H1 (cell line): ENCODE results near the gene ARMC6. TPM values are rescaled to one million over a fixed set of nuclear protein-coding genes. Genes with fewer than 3 reads are reported as not detected.

Experiments used
- CTCF ChIA-PET: fragments of 300-600 bp; sonication (Branson Sonifier 250); formaldehyde crosslinking; loops from one replicate; lab custom pipeline; 2021; ENCODE audit not compliant: partially characterized antibody; lab: Charles Lee
- POLR2A ChIA-PET: fragments of 300-600 bp; sonication (Branson Sonifier 250); formaldehyde crosslinking; loops from one replicate; lab custom pipeline; 2021; ENCODE audit warnings: inconsistent platforms; ENCODE audit not compliant: partially characterized antibody; lab: Charles Lee
- DNase-seq, 2 experiments: peaks; one replicate each; pipeline versions ENCODE4 v3.0.0 to v3.0.0-alpha.2; 2010 to 2022; ENCODE audit warnings: low spot score in 2 of 2, low read depth in 1 of 2, mixed read lengths in 1 of 2
- FAIRE-seq: peaks from 2 replicates; lab custom pipeline; 2011; peaks lifted over from hg19 to GRCh38; lab: Jason Lieb, UNC
- H2AFZ ChIP-seq: 2 replicates; pipeline ENCODE4 v1.8.1; 2012; ENCODE audit warnings: low read length, inconsistent platforms
- H2AK5ac ChIP-seq: 2 replicates; pipeline ENCODE4 v1.6.1; 2013; ENCODE audit warnings: low read depth, low read length
- H2BK120ac ChIP-seq: replicated peaks from 2 replicates; pipeline ENCODE3; 2013; ENCODE audit warnings: low read depth, low read length, inconsistent platforms
- H2BK12ac ChIP-seq: 2 replicates; pipeline ENCODE4 v1.6.1; 2013; ENCODE audit warnings: low read depth, low read length
- H2BK15ac ChIP-seq: 2 replicates; pipeline ENCODE4 v1.6.1; 2013; ENCODE audit warnings: low read length
- H2BK20ac ChIP-seq: 2 replicates; pipeline ENCODE4 v1.6.1; 2013; ENCODE audit warnings: low read length
- H2BK5ac ChIP-seq: 2 replicates; pipeline ENCODE4 v1.6.1; 2013; ENCODE audit warnings: low read depth, low read length
- H3K14ac ChIP-seq: 2 replicates; pipeline ENCODE4 v1.6.1; 2013; ENCODE audit warnings: inconsistent platforms; ENCODE audit not compliant: insufficient read length
- H3K18ac ChIP-seq: 2 replicates; pipeline ENCODE4 v1.6.1; 2013; ENCODE audit warnings: low read length; ENCODE audit errors: extremely low read depth
- H3K23ac ChIP-seq: 2 replicates; pipeline ENCODE4 v1.6.1; 2013; ENCODE audit warnings: inconsistent platforms; ENCODE audit not compliant: insufficient read length
- H3K23me2 ChIP-seq: 2 replicates; pipeline ENCODE4 v1.6.1; 2013; ENCODE audit warnings: low read depth, low read length
- H3K27ac ChIP-seq: 2 replicates; pipeline ENCODE4 v1.6.1; 2011; ENCODE audit warnings: low read depth, low read length, inconsistent platforms
- H3K27me3 ChIP-seq, 4 experiments: replicated peaks in 1 of 4; 1 replicate in 1 of 4; 2 replicates in 3 of 4; pipeline versions ENCODE4 v1.6.1 to v1.8.1; 2011 to 2013; ENCODE audit warnings: low read length in 3 of 4, mild to moderate bottlenecking in 3 of 4, inconsistent platforms in 2 of 4, mixed read lengths in 2 of 4, moderate library complexity in 1 of 4; ENCODE audit not compliant: control insufficient read depth in 3 of 4, insufficient read depth in 3 of 4; ENCODE audit errors: extremely low read depth in 1 of 4
- H3K36me3 ChIP-seq, 4 experiments: 2 replicates each; pipeline versions ENCODE4 v1.6.1 to v1.8.1; 2011 to 2013; ENCODE audit warnings: mild to moderate bottlenecking in 4 of 4, low read length in 3 of 4, moderate library complexity in 2 of 4, control low read depth in 1 of 4, inconsistent platforms in 1 of 4; ENCODE audit not compliant: insufficient read depth in 4 of 4, control insufficient read depth in 2 of 4
- H3K4ac ChIP-seq: replicated peaks from 2 replicates; pipeline ENCODE3; 2013; ENCODE audit warnings: low read length, low read depth, mixed read lengths, inconsistent platforms; ENCODE audit not compliant: insufficient read length
- H3K4me1 ChIP-seq, 4 experiments: replicated peaks in 1 of 4; 1 replicate in 1 of 4; 2 replicates in 3 of 4; pipeline versions ENCODE4 v1.6.1 to v1.8.1; 2011 to 2013; ENCODE audit warnings: low read length in 3 of 4, inconsistent platforms in 2 of 4, mixed read lengths in 1 of 4; ENCODE audit not compliant: insufficient read depth in 4 of 4, control insufficient read depth in 3 of 4
- H3K4me2 ChIP-seq, 2 experiments: 2 replicates each; pipeline versions ENCODE4 v1.6.1 to v1.8.1; 2011 to 2013; ENCODE audit warnings: low read depth in 2 of 2, low read length in 2 of 2, control low read depth in 1 of 2, inconsistent platforms in 1 of 2, mild to moderate bottlenecking in 1 of 2; ENCODE audit not compliant: insufficient read depth in 1 of 2
- H3K4me3 ChIP-seq, 4 experiments: fragments of 200-600, 300-600 bp in 1 of 4; sonication (generic), shearing (Covaris generic), sonication (Bioruptor Twin) in 1 of 4; 2 replicates each; pipeline versions ENCODE4 v1.5.1 to v1.8.1; 2011 to 2016; ENCODE audit warnings: low read length in 4 of 4, low read depth in 3 of 4, control low read depth in 2 of 4, inconsistent platforms in 2 of 4, mild to moderate bottlenecking in 2 of 4, mixed read lengths in 1 of 4, moderate library complexity in 1 of 4; ENCODE audit not compliant: insufficient read depth in 2 of 4; ENCODE audit errors: extremely low read depth in 1 of 4
- H3K56ac ChIP-seq: replicated peaks from 2 replicates; pipeline ENCODE3; 2013; ENCODE audit warnings: low read depth, mild to moderate bottlenecking, mixed read lengths, low read length, inconsistent platforms; ENCODE audit not compliant: insufficient read length
- H3K79me1 ChIP-seq: 2 replicates; pipeline ENCODE4 v1.6.1; 2013; ENCODE audit warnings: low read depth, low read length, control low read depth
- H3K79me2 ChIP-seq, 2 experiments: 2 replicates each; pipeline versions ENCODE4 v1.6.1 to v1.8.1; 2012 to 2013; ENCODE audit warnings: low read length in 2 of 2, mild to moderate bottlenecking in 2 of 2, inconsistent platforms in 1 of 2; ENCODE audit not compliant: insufficient read depth in 2 of 2, control insufficient read depth in 1 of 2
- H3K9ac ChIP-seq, 4 experiments: replicated peaks in 1 of 4; 1 replicate in 1 of 4; 2 replicates in 3 of 4; pipeline versions ENCODE4 v1.6.1 to v1.8.1; 2011 to 2013; ENCODE audit warnings: low read depth in 3 of 4, low read length in 3 of 4, control low read depth in 2 of 4, mild to moderate bottlenecking in 2 of 4, moderate library complexity in 2 of 4, inconsistent platforms in 1 of 4; ENCODE audit errors: extremely low read depth in 1 of 4
- H3K9me3 ChIP-seq, 2 experiments: 2 replicates each; pipeline versions ENCODE4 v1.6.1 to v1.8.1; 2012 to 2013; ENCODE audit warnings: mild to moderate bottlenecking in 2 of 2, moderate library complexity in 2 of 2, control low read depth in 1 of 2, inconsistent platforms in 1 of 2, low read depth in 1 of 2, low read length in 1 of 2, mixed read lengths in 1 of 2; ENCODE audit not compliant: insufficient read depth in 2 of 2
- H4K20me1 ChIP-seq, 2 experiments: replicated peaks in 1 of 2; 2 replicates each; pipeline versions ENCODE3 to v1.8.1; 2011 to 2013; ENCODE audit warnings: inconsistent platforms in 2 of 2, low read length in 2 of 2, mild to moderate bottlenecking in 1 of 2; ENCODE audit not compliant: insufficient read depth in 2 of 2, control insufficient read depth in 1 of 2
- H4K5ac ChIP-seq: 2 replicates; pipeline ENCODE4 v1.6.1; 2013; ENCODE audit warnings: low read length, low read depth, mixed read lengths, inconsistent platforms; ENCODE audit not compliant: insufficient read length
- H4K8ac ChIP-seq: 2 replicates; pipeline ENCODE4 v1.8.0; 2013; ENCODE audit warnings: mild to moderate bottlenecking, moderate library complexity, low read length, inconsistent platforms; ENCODE audit not compliant: insufficient read depth; ENCODE audit errors: extremely low read depth
- H4K91ac ChIP-seq: replicated peaks from 2 replicates; pipeline ENCODE3; 2013; ENCODE audit warnings: low read length, mixed read lengths, inconsistent platforms; ENCODE audit not compliant: insufficient read length
- BACH1 ChIP-seq: IDR thresholded peaks from 2 replicates; pipeline ENCODE4 v1.6.1; 2012; ENCODE audit warnings: low read length, improper control_type of control experiment
- CBX8 ChIP-seq: fragments of 300-800, 300-1000 bp; sonication (generic); IDR thresholded peaks from 2 replicates; pipeline ENCODE4 v1.7.1; 2016; ENCODE audit warnings: low read depth, low read length, borderline replicate concordance
- EZH2 ChIP-seq: fragments of 200-600 bp; sonication (generic); IDR thresholded peaks from 2 replicates; pipeline ENCODE4 v1.7.1; 2012; ENCODE audit warnings: low read depth, mild to moderate bottlenecking, moderate library complexity, low read length, inconsistent platforms; ENCODE audit not compliant: severe bottlenecking
- GABPA ChIP-seq: IDR thresholded peaks from 2 replicates; pipeline ENCODE4 v1.6.1; 2011; ENCODE audit warnings: mild to moderate bottlenecking, low read length, moderate library complexity, borderline replicate concordance; ENCODE audit not compliant: insufficient read depth
- GTF2F1 ChIP-seq: IDR thresholded peaks from 2 replicates; pipeline ENCODE4 v1.6.1; 2012; ENCODE audit warnings: low read depth, low read length, improper control_type of control experiment, borderline replicate concordance
- KDM5A ChIP-seq: fragments of 200-600 bp; IDR thresholded peaks from 2 replicates; pipeline ENCODE4 v1.7.1; 2012; ENCODE audit warnings: mild to moderate bottlenecking, low read length, inconsistent platforms, mixed read lengths
- NRF1 ChIP-seq: IDR thresholded peaks from 2 replicates; pipeline ENCODE4 v1.6.1; 2011; ENCODE audit warnings: mild to moderate bottlenecking, low read depth, low read length, improper control_type of control experiment
- POLR2AphosphoS5 ChIP-seq: IDR thresholded peaks from 2 replicates; pipeline ENCODE4 v1.6.1; 2011; ENCODE audit warnings: low read depth, low read length
- RAD21 ChIP-seq, 2 experiments: IDR thresholded peaks in 1 of 2; conservative IDR thresholded peaks in 1 of 2; 2 replicates each; pipeline ENCODE4 v1.6.1; 2011; ENCODE audit warnings: low read depth in 2 of 2, low read length in 2 of 2, improper control_type of control experiment in 1 of 2, inconsistent platforms in 1 of 2, mild to moderate bottlenecking in 1 of 2, moderate library complexity in 1 of 2
- SIN3A ChIP-seq, 2 experiments: IDR thresholded peaks in 1 of 2; conservative IDR thresholded peaks in 1 of 2; 2 replicates each; pipeline ENCODE4 v1.6.1; 2011 to 2012; ENCODE audit warnings: low read length in 2 of 2, improper control_type of control experiment in 1 of 2, low read depth in 1 of 2, mild to moderate bottlenecking in 1 of 2
- SP2 ChIP-seq: IDR thresholded peaks from 2 replicates; pipeline ENCODE4 v1.6.1; 2012; ENCODE audit warnings: mild to moderate bottlenecking, low read length, inconsistent platforms
- YY1 ChIP-seq: IDR thresholded peaks from 2 replicates; pipeline ENCODE4 v1.6.1; 2011; ENCODE audit warnings: low read depth, mild to moderate bottlenecking, low read length
- ZNF274 ChIP-seq: IDR thresholded peaks from 2 replicates; pipeline ENCODE4 v1.7.0; 2012; ENCODE audit warnings: low read length, borderline replicate concordance; ENCODE audit errors: extremely low read depth
- WGBS, 2 experiments: shearing (Covaris generic) in 1 of 2; methylation state at CpG; one replicate each; pipeline versions ENCODE4 v1.1.6 to v1.1.7; 2013 to 2015; ENCODE audit warnings: low lambda C conversion rate in 2 of 2, mixed read lengths in 2 of 2, inconsistent platforms in 1 of 2, low coverage in 1 of 2, missing lambda C conversion rate in 1 of 2; ENCODE audit not compliant: insufficient replicate concordance in 2 of 2, insufficient coverage in 1 of 2, insufficient read length in 1 of 2; ENCODE audit errors: extremely low coverage in 1 of 2, missing lambda C conversion rate in 1 of 2; 5-methylcytosine and 5-hydroxymethylcytosine counted together
- polyA plus RNA-seq, 7 experiments: library from polyadenylated mRNA; depleted of rRNA in 3 of 7; stranded (reverse) in 5 of 7; unstranded in 2 of 7; fragments of >200 nt in 5 of 7; fragments of 200-250 nt in 2 of 7; gene quantifications; 1 replicate in 5 of 7; 2 replicates in 1 of 7; 4 replicates in 1 of 7; pipeline versions ENCODE4 v1.2.1 to v1.2.3, GENCODE V29; 2011 to 2013; ENCODE audit warnings: missing spikeins in 2 of 7, mixed read lengths in 2 of 7
- total RNA-seq: library from RNA; stranded (reverse); fragmentation: NEBNext Ultra II Directional; extraction: Animal tissue kit (Norgen Biotek cat#: 25700); gene quantifications from 2 replicates; pipeline ENCODE4 v1.2.1, GENCODE V29; 2021

The ARMC6 gene
- total and polyA plus RNA-seq, 2 of the 8 experiments (the other 6 are each of a cell fraction or from before 2014, with no cell fraction given), result 67.1 to 68.3 TPM

- Histone ChIP-seq H2AFZ (no peak overlapping the region), H3K56ac (no peak overlapping the region), H3K27ac (no peak overlapping the region), H3K79me2 (peaks cover 0 to 17% of the 10 kb centered on the region in 2 experiments; a peak in 2 of 4 replicates), H2BK15ac (no peak overlapping the region), H4K91ac (no peak overlapping the region), H3K14ac (no peak overlapping the region), H3K4ac (no peak overlapping the region), H3K23ac (no peak overlapping the region), H3K18ac (no peak overlapping the region), H4K20me1 (peaks cover 12 to 25% of the 10 kb centered on the region in 2 experiments), H2BK20ac (no peak overlapping the region), H3K4me1 (no peaks in the 10 kb centered on the region), H2AK5ac (no peak overlapping the region), H3K27me3 (no peaks in the 10 kb centered on the region), H3K4me3 (no peak overlapping the region), H3K36me3 (peaks cover 42 to 68% (median 57%) of the 10 kb centered on the region in 4 experiments), H4K8ac (no peak overlapping the region), H3K4me2 (no peak overlapping the region), H2BK5ac (no peak overlapping the region), H2BK120ac (no peak overlapping the region), H3K23me2 (no peaks in the 10 kb centered on the region), H2BK12ac (no peak overlapping the region), H3K79me1 (peaks cover 4% of the 10 kb centered on the region; the same call in 1 of the 2 replicates), H3K9me3 (no peaks in the 10 kb centered on the region), H4K5ac (no peak overlapping the region), H3K9ac (no peak overlapping the region)
- CTCF ChIA-PET, result interaction anchor here (0.6 to 1.0 kb wide), 2 partner anchors 11 to 25 kb away, joined by 3 to 5 read pairs; no protein-coding TSS in a partner anchor
- DNase-seq (no peak), FAIRE-seq (no peak)
- POLR2A ChIA-PET, result interaction anchor here (0.6 to 1.4 kb wide), 6 partner anchors 10 to 486 kb away, joined by 3 to 6 read pairs (median 4); no protein-coding TSS in a partner anchor
- 90% methylated on average over 3 of the region's 3 CpGs; no CpG with 5 or more reads in 1 of the 2 experiments for WGBS, 2 experiments
- TF ChIP-seq BACH1 (no peak), ZNF274 (no peak), GTF2F1 (no peak), EZH2 (no peak), NRF1 (no peak), SIN3A (conservative IDR thresholded peaks at IDR 0.05 in 1 of 2, IDR thresholded peaks at IDR 0.05 in 1 of 2; ENCODE audit: low read depth in 1 of 2, low read length in 2 of 2) (no peak), KDM5A (no peak), GABPA (no peak), YY1 (no peak), SP2 (no peak), POLR2AphosphoS5 (no peak), CBX8 (no peak), RAD21 (IDR thresholded peaks at IDR 0.05 in 1 of 2, conservative IDR thresholded peaks at IDR 0.05 in 1 of 2; ENCODE audit: low read depth in 2 of 2, low read length in 2 of 2) (no peak)
Measured at GRCh38 chr19:19021115-19021514, 12.3 kb upstream of the ARMC6 start.
